ENCODE measurements around the gene TNFAIP3.

GRCh38 chr6:137919837-137920730 lies 53.0 kb downstream of the TNFAIP3 start:
- TF ChIP-seq CTCF (conservative IDR thresholded peaks at IDR 0.05) (no peak), ZFX (IDR thresholded peaks at IDR 0.05) (no peak)
